PC-9 (cell line): Measurements from ENCODE around the gene SUV39H2. TPM values are rescaled to one million over a fixed set of nuclear protein-coding genes. Genes with fewer than 3 reads are reported as not detected.
"Not testable (repeated sequence)": the region's sequence is repeated elsewhere in the genome, so short reads cannot be mapped to it uniquely, and the experiment has no call there.

Experiments used
- BruUV-seq: library from RNA; stranded (reverse); fragments of 400-500 nt; replicated peaks from 2 replicates; lab custom pipeline; 2021; lab: Mats Ljungman, UMichigan
- CTCF ChIA-PET: fragments of 300-600 bp; sonication (Branson Sonifier 250); formaldehyde crosslinking; loops from one replicate; lab custom pipeline; 2022; ENCODE audit warnings: antibody characterized with exemption; lab: Charles Lee
- POLR2A ChIA-PET: fragments of 300-600 bp; sonication (Branson Sonifier 250); formaldehyde crosslinking; loops from one replicate; lab custom pipeline; 2022; ENCODE audit warnings: antibody characterized with exemption; ENCODE audit not compliant: unreplicated experiment; lab: Charles Lee
- DNase-seq, 2 experiments: peaks; one replicate each; pipeline versions ENCODE4 v3.0.0 to v3.0.0-alpha.2; 2015 to 2022; ENCODE audit warnings: mixed read lengths in 1 of 2
- H2AFZ ChIP-seq: fragments of 200-600 bp; sonication (generic); 2 replicates; pipeline ENCODE4 v1.8.1; 2017; ENCODE audit warnings: antibody characterized with exemption
- H3F3A ChIP-seq: fragments of 200-600 bp; sonication (generic); 2 replicates; pipeline ENCODE4 v1.8.1; 2017; ENCODE audit warnings: antibody characterized with exemption, mild to moderate bottlenecking, low read depth; ENCODE audit not compliant: insufficient read depth
- H3K27ac ChIP-seq: fragments of 200-600 bp; sonication (generic); 2 replicates; pipeline ENCODE4 v1.6.1; 2016; ENCODE audit warnings: mixed run types
- H3K27me3 ChIP-seq: fragments of 200-600 bp; sonication (generic); 2 replicates; pipeline ENCODE4 v1.6.1; 2016; ENCODE audit warnings: low read depth, mixed run types; ENCODE audit not compliant: insufficient read depth
- H3K36me3 ChIP-seq: fragments of 200-600 bp; sonication (generic); 2 replicates; pipeline ENCODE4 v1.6.1; 2016; ENCODE audit warnings: low read depth, mixed run types
- H3K4me1 ChIP-seq: fragments of 200-600 bp; sonication (generic); replicated peaks from 2 replicates; pipeline ENCODE4 v1.6.1; 2016; ENCODE audit warnings: mixed run types; ENCODE audit not compliant: insufficient read depth
- H3K4me2 ChIP-seq: fragments of 200-600 bp; sonication (generic); 2 replicates; pipeline ENCODE4 v1.6.1; 2017; ENCODE audit warnings: mixed run types
- H3K4me3 ChIP-seq: fragments of 200-600 bp; sonication (generic); 2 replicates; pipeline ENCODE4 v1.6.1; 2016; ENCODE audit warnings: mixed run types
- H3K79me2 ChIP-seq: fragments of 200-600 bp; sonication (generic); 2 replicates; pipeline ENCODE4 v1.6.1; 2017; ENCODE audit warnings: low read depth, mixed run types
- H3K9me2 ChIP-seq: fragments of 200-600 bp; sonication (generic); 2 replicates; pipeline ENCODE4 v1.8.1; 2017; ENCODE audit warnings: mild to moderate bottlenecking; ENCODE audit not compliant: insufficient read depth
- H3K9me3 ChIP-seq: fragments of 200-600 bp; sonication (generic); 2 replicates; pipeline ENCODE4 v1.8.1; 2016; ENCODE audit warnings: low read depth; ENCODE audit not compliant: insufficient read depth
- H4K20me1 ChIP-seq: fragments of 200-600 bp; sonication (generic); 2 replicates; pipeline ENCODE4 v1.8.1; 2017; ENCODE audit not compliant: insufficient read depth
- EZH2 ChIP-seq: fragments of 200-600 bp; sonication (generic); IDR thresholded peaks from 2 replicates; pipeline ENCODE4 v1.8.0; 2017; ENCODE audit warnings: antibody characterized with exemption, low read depth
- intact Hi-C: fragments of 100-400 bp; cut with micrococcal nuclease; formaldehyde crosslinking; loops from one replicate; pipeline ENCODE4 v1.10.0; 2022; ENCODE audit not compliant: unreplicated experiment
- total RNA-seq: library from RNA; stranded (reverse); gene quantifications from 2 replicates; pipeline ENCODE4 v1.2.3, GENCODE V29; 2021
- TF ChIP-seq, protein P1 (sequence below): fragments of 200-600 bp; sonication (generic); conservative IDR thresholded peaks from 2 replicates; pipeline ENCODE4 v1.6.1; 2017; ENCODE audit warnings: mixed run types, antibody characterized with exemption, mild to moderate bottlenecking, moderate library complexity

SUV39H2 gene
- total RNA-seq, 1 experiment from 2014 or later: 20.9 TPM

- Histone ChIP-seq H3K4me2 (no peak overlapping the region), H3K9me2 (no peaks in the 10 kb centered on the region), H3K27me3 (no peaks in the 10 kb centered on the region), H3F3A (no peaks in the 10 kb centered on the region), H2AFZ (no peak overlapping the region), H3K4me3 (no peak overlapping the region), H4K20me1 (no peaks in the 10 kb centered on the region), H3K9me3 (no peaks in the 10 kb centered on the region), H3K36me3 (0 out of 2 replicates have a peak, but pooled peaks cover 7% of the 10 kb centered on the region), H3K4me1 (no peaks in the 10 kb centered on the region), H3K79me2 (no peaks in the 10 kb centered on the region), H3K27ac (0 out of 2 replicates have a peak overlapping the region, but pooled peaks have one; percentile 34)
- TF ChIP-seq EZH2: no peak
- TF ChIP-seq, protein P1, sequence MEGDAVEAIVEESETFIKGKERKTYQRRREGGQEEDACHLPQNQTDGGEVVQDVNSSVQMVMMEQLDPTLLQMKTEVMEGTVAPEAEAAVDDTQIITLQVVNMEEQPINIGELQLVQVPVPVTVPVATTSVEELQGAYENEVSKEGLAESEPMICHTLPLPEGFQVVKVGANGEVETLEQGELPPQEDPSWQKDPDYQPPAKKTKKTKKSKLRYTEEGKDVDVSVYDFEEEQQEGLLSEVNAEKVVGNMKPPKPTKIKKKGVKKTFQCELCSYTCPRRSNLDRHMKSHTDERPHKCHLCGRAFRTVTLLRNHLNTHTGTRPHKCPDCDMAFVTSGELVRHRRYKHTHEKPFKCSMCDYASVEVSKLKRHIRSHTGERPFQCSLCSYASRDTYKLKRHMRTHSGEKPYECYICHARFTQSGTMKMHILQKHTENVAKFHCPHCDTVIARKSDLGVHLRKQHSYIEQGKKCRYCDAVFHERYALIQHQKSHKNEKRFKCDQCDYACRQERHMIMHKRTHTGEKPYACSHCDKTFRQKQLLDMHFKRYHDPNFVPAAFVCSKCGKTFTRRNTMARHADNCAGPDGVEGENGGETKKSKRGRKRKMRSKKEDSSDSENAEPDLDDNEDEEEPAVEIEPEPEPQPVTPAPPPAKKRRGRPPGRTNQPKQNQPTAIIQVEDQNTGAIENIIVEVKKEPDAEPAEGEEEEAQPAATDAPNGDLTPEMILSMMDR: no peak
- BruUV-seq: no TSS peak
- intact Hi-C loops: no loop called here
- ChIA-PET CTCF (no interaction called here), POLR2A (no interaction called here)
- DNase-seq: no peak
Observed at GRCh38 chr10:14859775-14860174, 18.9 kb upstream of the SUV39H2 start.

DNA sequence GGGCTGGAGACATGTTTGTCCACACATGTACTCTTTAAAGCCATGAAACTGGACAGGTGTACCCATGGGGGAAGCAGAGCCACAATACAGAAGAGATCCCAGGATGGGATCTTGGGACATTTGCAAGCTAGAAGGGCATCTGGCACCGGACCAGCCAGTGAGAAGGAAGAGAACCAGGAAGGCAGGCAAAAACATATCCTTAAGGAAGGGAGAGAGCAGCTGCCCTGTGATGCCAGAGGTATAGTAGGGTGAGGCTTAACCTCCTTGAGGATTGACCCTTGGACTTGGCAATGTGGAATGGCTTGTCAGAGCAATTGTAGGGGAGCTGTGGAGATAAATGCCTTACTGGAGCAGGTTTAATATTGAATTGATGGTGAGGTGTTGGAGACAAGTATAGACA is 17.9 kb upstream of the SUV39H2 start:
- Histone ChIP-seq H3K4me1 (no peaks in the 10 kb centered on the region), H3K9me2 (no peaks in the 10 kb centered on the region), H4K20me1 (no peaks in the 10 kb centered on the region), H3K9me3 (no peaks in the 10 kb centered on the region), H2AFZ (no peak overlapping the region), H3K4me2 (no peak overlapping the region), H3K27me3 (no peaks in the 10 kb centered on the region), H3K27ac (no peak overlapping the region), H3K36me3 (0 out of 2 replicates have a peak, but pooled peaks cover 7% of the 10 kb centered on the region), H3K79me2 (no peaks in the 10 kb centered on the region), H3F3A (no peaks in the 10 kb centered on the region), H3K4me3 (no peak overlapping the region)
- BruUV-seq: no TSS peak
- POLR2A ChIA-PET: no interaction called here
- CTCF ChIA-PET: no interaction called here
- no peak for DNase-seq
- TF ChIP-seq, protein P1: no peak
- TF ChIP-seq EZH2: no peak
- intact Hi-C loops: no loop called here

DNA sequence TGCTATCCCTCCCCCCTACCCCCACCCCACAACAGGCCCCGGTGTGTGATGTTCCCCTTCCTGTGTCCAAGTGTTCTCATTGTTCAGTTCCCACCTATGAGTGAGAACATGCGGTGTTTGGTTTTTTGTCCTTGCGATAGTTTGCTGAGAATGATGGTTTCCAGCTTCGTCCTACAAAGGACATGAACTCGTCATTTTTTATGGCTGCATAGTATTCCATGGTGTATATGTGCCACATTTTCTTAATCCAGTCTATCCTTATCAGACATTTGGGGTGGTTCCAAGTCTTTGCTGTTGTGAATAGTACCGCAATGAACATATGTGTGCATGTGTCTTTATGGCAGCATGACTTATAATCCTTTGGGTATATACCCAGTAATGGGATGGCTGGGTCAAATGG is 14.2 kb upstream of the SUV39H2 start:
- H3K4me2 ChIP-seq, H3K27me3 ChIP-seq, POLR2A ChIA-PET, H3K4me1 ChIP-seq, H3K79me2 ChIP-seq, H3K27ac ChIP-seq, CTCF ChIA-PET, H2AFZ ChIP-seq, H3K9me2 ChIP-seq, H3K4me3 ChIP-seq, BruUV-seq, H4K20me1 ChIP-seq, H3F3A ChIP-seq, intact Hi-C loops, H3K36me3 ChIP-seq, DNase-seq, H3K9me3 ChIP-seq: not testable (repeated sequence)

DNA sequence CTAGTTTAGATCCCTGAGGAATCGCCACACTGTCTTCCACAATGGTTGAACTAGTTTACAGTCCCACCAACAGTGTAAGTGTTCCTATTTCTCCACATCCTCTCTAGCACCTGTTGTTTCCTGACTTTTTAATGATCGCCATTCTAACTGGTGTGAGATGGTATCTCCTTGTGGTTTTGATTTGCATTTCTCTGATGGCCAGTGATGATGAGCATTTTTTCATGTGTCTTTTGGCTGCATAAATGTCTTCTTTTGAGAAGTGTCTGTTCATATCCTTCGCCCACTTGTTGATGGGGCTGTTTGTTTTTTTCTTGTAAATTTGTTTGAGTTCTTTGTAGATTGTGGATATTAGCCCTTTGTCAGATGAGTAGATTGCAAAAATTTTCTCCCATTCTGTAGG is 13.8 kb upstream of the SUV39H2 start:
- H3K27ac ChIP-seq, CTCF ChIA-PET, H4K20me1 ChIP-seq, H3K9me2 ChIP-seq, H3K4me1 ChIP-seq, H3F3A ChIP-seq, BruUV-seq, H3K79me2 ChIP-seq, H3K36me3 ChIP-seq, POLR2A ChIA-PET, H3K27me3 ChIP-seq, intact Hi-C loops, DNase-seq, H3K4me2 ChIP-seq, H3K4me3 ChIP-seq, H3K9me3 ChIP-seq, H2AFZ ChIP-seq: not testable (repeated sequence)
